HG03060 (cell line): ENCODE measurements around the gene WNK1.
"Not testable (repeated sequence)": the region's sequence is repeated elsewhere in the genome, so short reads cannot be mapped to it uniquely, and the experiment has no call there.

Experiments used
- ATAC-seq: cut with Tn5 transposase; IDR thresholded peaks from one replicate; pipeline ENCODE4 v1.9.1; 2021; ENCODE audit warnings: low read depth, moderate number of reproducible peaks; ENCODE audit not compliant: unreplicated experiment

WNK1 gene

DNA sequence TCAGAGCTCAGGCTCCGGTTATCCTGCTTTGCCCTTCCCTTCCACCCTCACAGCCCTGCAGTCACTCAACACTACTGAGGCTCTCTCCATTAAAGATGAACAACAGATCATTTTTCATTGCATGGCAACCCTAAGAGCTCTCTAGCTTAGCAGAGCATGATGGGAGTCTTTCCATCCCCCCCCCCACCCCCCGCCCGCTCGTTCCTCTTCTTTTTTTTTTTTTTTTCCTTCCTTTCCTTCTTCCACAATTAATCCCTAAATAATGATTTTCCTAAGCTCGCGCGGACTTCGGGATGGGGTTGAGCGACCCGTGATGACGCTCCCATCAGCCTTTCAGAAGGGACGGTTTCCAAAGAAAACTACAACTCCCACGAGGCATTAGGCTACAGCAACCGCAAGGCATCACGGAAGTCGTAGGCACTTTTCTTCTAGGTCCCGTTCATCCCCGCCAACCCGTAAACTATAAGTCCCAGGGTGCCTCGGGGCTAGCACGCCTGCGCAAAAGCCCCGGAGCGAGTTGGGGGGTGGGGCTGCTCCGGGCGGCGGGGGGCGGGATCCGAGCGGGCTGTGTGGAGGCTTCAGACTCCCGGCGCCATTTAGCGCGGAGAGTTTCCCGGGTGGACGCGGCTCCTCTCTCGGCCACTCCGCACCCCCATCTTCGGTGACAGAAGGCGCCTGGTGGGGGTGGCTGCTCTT is at the start of gene WNK1:
TSS of gene WNK1 (plus strand) at position 581 of the 696 bp plus-strand sequence. CDS start 987 bp downstream, outside the sequence.
- ATAC-seq = peak; percentile 44

DNA sequence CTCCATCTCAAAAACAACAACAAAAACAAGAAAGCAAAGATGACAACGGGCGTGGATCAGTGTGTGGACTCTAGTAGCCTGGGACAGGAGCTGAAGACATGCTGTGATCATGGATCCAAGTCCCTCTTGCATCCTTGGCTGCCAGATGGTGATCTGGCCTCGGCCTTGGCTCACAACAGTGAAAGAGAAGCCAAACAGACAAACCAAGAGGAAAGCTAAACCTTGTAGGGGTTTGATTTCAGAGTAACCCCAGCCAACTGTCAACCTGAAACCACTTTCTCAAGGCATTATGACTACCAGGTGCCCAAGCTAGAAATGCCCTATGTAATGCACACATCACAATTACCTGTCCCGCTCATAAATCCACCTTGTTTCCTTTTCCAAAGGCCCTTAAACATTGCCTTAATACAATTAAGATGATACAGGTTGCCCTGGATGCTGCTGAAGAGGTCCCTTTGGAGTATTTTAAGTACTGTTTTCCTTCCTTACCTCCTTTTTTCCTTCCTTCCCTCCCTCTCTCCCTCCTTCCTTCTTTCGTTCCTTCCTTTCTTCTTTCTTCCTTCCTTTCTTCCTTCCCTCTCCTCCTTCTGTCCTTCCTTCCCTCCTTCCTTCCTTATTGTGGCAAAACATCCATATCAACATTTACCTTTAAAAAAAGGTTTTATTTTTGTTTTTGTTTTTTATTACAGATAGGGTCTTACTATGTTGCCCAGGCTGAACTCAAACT is 47.7 kb upstream of the WNK1 start:
- ATAC-seq = no peak

DNA sequence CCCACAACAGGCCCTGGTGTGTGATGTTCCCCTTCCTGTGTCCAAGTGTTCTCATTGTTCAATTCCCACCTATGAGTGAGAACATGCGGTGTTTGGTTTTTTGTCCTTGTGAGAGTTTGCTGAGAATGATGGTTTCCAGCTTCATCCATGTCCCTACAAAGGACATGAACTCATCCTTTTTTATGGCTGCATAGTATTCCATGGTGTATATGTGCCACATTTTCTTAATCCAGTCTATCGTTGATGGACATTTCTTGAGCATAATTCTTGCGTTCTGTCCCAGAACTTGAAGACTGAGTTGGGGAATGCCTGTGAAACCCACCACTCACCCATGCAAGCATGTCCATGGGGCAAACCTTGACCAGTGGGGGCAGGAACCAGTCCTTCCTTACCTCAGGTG is 44.3 kb upstream of the WNK1 start:
- not testable (repeated sequence) for ATAC-seq

DNA sequence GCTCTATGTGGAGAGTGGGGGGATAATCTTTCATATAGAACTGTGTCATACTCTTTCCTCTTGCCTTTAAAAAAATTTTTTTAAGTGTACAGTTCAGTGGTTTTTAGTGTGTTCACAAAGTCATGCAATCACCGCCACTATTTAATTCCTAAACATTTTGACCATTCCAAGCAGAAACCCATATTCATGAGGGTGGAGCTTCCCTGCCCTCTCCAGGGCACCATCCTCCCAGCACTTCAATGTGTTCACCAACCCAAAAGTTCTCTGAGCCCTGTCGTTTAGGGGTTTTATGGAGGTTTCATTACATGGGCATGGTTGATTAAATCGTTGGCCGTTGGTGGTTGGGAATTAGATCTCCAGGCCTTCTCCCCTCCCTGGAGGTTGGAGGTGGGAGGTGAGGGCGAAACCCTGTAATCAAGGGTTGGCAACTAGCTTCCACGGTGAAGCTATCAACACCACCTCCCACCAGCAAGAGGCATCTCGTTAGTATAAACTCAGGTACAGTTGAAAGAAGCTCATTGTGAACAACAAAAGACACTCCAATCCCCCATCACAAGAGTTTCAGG is 42.8 kb upstream of the WNK1 start:
- ATAC-seq = no peak

DNA sequence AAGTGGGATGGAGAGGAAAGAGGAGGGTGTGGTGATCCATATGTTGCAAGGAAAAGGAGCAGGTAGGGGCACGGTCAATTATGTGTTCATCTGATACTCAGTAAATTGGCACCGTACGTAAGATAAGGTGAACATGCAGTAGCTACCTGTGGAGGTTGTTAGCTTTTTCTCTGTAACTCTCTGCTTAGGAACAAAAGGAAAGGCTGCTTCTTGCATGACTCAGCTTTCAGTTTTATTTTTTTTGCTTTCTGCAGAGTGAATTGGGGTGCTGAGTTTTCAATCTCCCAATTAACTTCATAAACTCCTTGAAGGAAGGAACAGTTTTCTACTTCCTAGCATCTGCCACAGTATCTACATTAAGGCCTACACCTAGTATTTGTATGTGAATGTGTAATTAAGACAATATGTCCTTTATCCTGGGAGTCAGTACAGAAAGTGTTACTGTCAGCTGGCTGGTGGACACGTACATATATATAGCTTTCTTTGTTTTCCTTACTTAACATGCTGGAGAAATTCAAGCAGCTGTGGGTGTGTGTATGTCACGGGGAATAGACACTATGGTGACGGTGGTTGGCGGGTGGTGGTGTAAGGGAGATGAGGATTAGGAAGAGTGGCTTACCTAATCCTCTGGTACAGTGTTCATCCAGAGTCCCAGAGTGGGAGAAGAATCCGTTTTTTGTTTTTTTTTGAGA is 40.1 kb upstream of the WNK1 start:
- no peak for ATAC-seq

DNA sequence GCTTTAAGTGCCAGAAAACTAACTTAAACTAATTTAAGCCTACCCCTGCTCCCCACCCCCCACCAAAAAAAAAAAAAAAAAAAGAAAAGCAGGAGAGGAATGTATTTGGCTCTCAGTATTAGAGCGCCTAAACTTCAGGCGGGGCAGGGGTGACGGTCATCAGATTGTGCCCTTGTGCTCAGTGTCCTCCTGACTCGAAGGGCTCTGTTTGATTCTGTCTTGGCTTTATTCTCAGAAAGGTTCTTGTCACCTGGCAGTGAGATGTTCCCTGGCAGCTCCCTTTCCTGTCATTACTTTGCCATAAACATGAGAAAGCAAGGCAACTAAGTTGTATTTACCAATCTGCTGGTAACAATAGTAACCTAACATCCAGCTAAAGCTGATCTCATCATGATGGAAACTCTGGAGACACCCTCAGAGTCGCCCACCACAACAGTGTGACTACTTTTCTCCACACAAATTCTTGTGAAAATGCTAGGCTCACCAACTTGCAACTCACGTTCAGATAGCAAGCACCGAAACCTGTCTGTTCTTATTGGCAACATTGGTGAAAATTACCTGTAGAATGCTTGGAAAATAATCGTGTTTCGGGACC is 39.0 kb upstream of the WNK1 start:
- ATAC-seq = no peak

DNA sequence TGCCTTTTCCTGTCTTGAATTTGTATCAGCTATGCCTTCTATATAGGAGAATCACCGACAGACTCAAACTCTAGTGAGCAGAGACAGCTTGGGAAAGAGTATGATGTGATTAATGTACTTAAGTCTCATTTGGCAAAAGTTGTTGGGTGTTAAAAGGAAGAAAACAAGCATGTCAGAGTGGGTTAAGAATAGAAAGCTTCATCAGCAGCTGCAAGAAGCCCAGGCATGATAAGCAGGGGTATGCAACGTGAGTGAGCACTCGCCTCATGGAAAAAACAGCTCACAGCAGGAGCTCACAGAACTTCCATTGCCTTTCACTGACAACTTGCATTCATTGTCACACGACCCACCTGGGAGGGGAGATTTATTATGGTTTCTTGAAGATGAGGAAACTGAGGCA is 35.9 kb upstream of the WNK1 start:
- ATAC-seq = no peak

DNA sequence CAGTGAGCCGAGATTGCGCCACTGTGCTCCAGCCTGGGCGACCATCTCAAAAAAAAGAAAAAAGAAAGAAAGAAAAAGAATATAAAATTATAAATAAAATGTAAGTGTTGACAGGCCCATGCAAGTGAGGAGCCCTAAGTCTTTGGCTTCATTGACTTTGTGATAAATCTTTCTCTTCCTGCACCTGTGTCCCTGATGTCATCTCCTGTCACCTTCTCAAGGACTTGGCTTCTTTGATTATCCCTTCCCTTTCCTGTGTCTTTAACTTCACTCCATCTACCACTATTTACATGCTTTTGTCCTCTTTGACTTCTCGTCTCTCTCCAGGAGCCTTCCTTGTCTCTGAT is 33.6 kb upstream of the WNK1 start:
- ATAC-seq = no peak

DNA sequence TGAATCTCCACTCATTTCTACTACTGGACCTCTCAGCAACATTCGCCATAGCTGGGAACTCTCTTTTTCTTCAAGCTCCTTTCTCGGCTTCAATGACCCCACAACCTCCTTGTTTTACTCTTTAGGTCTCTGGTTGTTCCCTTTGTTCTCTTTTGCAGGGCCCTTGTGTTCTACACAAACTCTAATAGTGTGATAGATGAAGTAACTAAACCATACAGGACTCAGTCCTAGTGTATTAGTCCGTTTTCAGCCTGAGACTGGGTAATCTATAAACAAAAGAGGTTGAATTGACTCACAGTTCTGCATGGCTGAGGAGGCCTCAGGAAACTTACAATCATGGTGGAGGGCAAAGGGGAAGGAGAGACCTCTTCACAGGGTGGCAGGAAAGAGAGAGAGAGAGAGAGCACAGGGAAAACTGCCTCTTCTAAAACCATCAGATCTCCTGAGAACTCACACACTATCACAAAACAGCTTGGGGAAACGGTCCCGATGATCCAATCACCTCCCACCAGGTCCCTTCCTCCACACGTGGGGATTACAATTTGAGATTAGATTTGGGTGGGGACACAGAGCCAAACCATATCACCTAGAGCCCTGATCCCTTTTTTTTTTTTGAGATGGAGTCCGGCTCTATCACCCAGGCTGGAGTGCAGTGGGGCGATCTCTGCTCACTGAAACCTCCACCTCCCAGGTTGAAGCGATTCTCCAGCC is 32.0 kb upstream of the WNK1 start:
- ATAC-seq = no peak

DNA sequence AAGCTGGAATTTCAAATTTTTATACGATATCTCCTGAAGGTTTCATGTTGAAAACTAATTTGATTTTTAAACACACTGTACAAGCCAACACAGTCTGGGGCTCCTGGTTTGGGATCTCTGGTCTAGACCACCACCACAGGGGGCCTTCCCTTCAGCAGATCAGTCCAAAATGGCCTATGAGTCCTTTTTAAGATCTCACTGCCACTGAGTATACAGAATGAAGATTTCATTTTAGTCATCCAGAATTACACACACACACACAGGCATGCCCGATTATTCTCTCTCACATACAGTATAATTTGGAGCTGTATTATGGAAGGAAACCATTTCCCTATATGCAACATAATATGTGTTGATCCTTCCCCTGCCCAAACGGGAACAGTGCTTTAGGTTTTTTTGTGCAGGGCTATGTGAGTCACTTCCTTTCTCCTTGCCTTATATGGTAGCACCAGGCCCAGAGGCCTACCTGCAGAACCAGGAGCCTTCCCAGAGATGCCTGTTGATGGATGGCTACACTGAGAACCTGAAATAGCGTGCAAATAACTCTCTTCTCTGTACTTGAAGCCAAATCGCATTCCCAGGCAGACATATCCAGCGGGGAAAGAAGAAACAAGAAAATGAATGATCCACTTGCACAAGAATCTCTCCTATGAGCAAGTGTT is 28.1 kb upstream of the WNK1 start:
- ATAC-seq = no peak

DNA sequence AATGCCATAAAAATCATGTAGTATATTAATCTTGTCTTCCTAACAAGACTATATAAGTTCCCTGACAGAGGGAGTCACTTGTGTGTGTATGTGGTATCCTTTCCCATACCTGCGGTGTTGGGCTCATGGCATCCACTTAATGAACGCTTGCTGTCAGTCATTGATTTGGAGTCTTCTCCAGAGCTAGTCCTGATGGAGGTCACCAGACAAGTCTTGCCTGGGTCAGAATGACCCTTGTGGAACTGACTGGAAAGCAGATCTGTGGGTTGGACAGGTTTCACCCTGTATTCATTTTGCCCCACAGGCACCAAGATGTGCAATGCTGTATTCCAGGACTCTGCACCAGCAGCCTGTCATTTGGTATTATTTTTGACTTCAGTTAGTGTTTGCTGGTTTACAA is 27.3 kb upstream of the WNK1 start:
- no peak for ATAC-seq

DNA sequence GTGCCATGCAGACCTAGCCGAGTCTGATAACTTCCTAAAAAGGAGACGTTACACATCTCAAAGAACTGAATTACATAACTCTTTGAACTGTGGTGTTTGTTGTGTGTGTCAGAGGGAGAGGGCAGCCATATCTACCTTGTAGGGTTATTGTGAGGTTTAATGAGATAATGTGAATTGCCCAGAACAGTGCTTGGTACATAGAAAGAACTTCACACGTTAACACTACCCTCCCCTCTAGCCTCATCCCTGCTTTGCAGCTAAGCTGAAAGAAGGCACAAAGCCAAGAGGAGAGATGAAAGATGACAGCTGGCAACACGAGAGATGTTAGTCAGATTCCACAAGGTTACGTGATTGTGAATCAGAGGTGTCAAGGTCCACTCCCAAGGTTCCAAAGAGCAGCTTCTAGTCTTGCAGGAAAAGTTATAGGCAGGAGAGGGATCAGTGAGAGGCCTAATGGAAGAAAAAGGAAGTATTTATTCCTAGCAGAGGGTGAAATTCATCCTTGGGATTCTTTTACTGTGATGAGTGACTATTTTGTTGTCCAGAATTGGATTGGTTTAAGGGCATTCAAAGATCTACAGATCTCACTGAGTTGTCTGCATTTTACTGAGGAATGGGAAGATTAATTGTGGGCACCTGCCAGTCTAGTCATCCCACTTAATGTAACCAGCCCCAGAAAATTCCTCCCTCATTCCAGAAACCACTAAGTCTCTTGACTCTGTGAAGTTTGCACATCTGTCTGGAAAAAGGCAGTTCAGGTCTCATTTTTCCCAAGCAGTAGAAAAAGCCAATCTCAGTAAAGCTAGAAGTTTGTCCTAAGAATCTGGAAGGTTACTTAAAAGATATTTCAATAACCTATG is 25.9 kb upstream of the WNK1 start:
- no peak for ATAC-seq

DNA sequence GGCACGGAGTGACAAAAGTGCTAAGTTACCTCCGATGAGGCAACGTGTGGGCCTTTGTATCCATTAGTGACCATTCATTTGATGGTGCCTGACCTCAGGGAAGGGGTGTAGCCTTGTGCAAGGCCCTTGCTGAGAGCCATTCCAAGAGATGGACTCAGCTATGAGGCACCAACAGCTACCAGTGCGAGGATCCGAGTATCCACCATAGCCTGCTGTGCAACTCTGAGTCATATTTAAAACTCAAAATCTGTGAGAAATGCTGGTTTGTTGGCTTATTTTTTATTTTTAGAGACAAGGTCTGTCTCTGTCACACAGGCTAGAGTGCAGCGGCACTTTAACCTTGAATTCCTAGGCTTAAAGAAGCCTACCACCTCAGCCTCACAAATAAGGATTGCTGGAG is 25.1 kb upstream of the WNK1 start:
- no peak for ATAC-seq

DNA sequence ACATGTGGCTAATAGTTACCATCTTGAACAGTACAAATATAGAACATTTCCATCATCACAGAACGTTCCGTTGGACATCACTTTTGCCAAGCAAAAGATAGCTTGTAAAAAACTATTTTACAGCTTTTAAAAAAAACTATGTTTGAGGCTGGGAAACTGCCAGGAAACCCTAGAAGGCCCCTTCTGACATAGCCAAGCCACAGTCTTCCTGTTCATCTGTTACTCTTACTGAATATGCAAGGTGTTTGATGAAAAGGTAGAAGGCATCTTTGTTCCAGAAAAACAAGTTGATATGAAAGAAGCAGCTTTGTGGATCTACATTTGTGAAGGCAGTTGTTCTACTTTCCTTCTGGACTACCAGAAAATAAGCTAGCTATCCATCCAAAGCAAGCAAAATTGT is 23.6 kb upstream of the WNK1 start:
- no peak for ATAC-seq

DNA sequence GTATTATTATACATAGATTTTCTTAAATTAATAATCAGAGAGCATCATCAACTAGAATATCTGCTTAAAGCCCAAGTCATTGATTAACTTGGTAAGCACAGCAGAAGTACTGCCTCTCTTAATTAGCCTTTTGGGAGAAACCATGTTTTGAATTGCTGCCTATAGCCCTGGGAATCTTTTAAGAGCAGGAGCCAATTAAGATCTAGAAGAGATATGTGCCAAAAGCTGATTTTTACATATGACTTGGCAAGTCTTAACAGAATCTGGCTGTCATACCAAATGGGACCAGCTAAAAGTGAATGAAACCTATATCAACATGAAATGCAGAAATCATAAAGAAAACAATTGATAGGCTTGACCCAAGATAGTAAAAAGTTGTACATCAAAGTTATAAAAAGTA is 23.2 kb upstream of the WNK1 start:
- no peak for ATAC-seq

DNA sequence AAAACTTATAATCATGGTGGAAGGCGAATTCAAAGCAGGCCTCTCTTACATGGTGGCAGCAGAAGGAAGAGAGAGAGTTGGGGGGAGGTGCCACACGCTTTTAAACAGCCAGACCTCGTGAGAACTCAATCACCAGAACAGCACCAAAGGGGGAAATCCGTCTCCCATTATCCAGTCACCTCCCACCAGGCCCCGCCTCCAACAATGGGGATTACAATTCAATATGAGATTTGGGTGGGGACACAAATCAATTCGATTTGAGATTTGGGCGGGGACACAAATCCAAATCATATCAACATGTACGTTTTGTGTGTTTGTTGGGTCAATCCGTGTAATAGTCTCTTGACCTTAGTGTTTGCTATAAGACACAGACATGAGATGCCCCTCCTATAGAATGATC is 21.8 kb upstream of the WNK1 start:
- ATAC-seq = no peak

DNA sequence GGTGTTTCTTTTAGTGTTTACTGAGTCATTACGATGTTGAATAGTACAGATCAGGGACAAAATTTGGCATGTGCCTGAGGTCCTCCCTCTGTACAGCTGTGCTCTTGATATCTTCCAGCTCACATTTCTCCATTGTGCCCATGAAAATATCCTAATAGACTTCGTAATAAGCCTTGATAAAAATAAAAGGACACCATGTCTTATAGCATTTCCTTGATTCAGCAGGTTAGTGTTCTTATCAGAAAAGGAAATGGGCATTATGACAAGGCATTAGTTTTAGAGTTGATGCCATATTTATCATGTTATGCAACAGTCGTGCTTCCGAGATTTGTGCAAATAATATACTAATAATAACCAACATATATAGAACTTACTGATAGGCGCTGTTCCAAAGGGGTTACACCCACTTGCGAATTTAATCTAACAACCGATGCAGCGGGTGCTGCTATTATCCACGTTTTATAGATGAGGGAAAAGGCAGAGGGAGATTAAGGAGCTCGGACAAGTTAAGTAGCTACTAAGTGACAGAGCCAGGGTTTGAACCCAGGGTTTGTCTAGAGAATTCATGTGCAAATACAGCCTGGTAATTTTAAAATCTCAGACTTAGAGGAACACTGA is 15.1 kb upstream of the WNK1 start:
- ATAC-seq = no peak

DNA sequence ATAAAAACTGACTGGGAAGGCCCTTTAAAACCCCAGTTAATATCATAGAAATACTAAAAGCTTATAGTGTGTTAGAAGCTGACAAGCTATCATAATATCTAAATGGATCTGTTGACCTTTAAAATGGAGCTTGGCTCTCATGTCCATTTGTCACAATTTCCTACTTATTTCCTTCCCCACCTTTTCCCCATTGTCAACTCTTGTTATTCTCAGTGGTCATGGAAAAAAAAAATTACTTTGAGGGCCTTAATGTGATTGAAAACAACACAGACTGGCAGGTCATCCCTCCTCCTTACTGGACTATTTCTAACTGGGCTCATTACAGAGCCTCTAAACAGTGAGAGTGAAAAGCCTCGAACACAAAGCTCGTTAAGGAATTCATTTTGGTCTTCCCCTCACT is 13.7 kb upstream of the WNK1 start:
- ATAC-seq = no peak

DNA sequence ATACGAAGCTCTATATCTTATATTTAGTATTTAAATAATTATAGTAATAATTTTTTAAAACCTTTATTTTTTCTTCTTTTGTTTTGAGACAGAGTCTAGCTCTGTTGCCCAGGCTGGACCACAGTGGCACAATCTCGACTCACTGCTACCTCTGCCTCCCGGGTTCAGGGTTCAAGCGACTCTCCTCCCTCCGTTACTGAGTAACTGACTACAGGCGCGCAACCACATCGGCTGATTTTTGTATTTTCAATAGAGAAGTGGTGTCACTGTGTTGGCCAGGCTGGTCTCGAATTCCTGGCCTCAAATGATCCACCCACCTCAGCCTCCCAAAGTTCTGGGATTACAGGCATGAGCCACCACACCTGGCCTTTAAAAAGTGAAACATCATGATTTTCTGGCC is 13.0 kb upstream of the WNK1 start:
- no peak for ATAC-seq
